Cardiac septum (tissue), 1 donor: ENCODE results near the gene NCAPG. TPM values are rescaled to one million over a fixed set of nuclear protein-coding genes. Genes with fewer than 3 reads are reported as not detected.

Experiments
- DNase-seq: peaks from one replicate; pipeline ENCODE4 v3.0.0-alpha.2; 2020; ENCODE audit warnings: low spot score
- intact Hi-C: fragments of 100-400 bp; cut with DNase I; formaldehyde crosslinking; loops from one replicate; pipeline ENCODE4 v1.14.0; 2022
- total RNA-seq: library from RNA; stranded (reverse); fragmentation: NEBNext Ultra II Directional; extraction: Animal tissue kit (Norgen Biotek cat#: 25700); gene quantifications from one replicate; pipeline ENCODE4 v1.2.1, GENCODE V29; 2021
- donor health status: DM: no; HTN: no; CAD: no.

NCAPG gene
- total RNA-seq, 1 donor from 2014 or later: 0.24 TPM

GRCh38 chr4:17866810-17867209 lies 56.0 kb downstream of the NCAPG start:
- intact Hi-C loops: no loop called here
- DNase-seq: no peak

DNA sequence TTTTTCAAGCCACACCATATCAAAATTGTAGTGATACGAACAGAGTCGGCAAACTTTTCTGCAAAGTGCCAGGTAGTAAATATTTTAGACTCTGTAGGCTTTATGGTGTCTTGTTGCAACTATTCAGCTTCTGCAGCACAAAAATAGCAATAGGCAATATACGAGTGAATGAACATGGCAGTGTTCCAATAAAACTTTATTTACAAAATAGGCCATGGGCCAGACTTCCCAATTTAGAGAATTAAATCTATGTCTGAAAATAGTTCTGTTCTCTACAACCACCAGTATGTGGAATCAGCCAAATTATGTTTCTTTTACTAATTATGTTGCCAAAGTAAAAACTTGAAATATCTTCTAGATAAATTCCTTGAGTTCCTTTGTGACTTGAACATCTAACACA lies 56.5 kb downstream of the NCAPG start:
- intact Hi-C loops: no loop called here
- DNase-seq: no peak

GRCh38 chr4:17869327-17869726 lies 58.5 kb downstream of the NCAPG start:
- no peak for DNase-seq
- intact Hi-C loops: no loop called here

DNA sequence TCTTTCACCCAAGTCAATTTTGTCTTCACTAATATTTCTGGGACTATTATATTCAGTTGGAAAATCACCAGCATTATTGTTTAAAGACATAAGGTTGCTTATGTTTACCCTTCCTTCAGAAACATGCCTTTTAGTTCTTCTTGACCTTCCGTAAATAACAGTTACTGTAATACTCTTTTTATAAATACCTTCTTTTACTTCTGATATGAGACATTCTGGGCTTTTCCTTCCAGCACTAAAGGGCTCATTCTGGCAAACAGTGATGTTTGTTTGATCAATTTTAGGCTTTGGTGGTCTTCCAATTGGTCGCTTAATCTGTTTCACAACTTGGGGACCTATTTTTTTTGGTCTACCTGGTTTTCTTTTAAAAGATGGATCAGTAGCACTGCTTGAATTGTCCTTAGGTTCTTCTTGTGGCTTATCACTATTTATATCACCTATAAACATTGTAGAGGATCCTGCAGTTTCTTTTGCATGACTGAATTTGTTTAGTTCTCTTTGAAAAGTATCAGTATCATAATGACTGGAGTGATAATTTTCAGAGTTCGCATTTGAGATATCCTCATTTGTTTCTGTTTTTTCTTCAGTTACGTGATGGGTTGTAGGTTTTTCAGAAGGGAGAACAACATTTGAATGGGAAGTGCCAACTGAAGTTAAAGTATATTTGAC lies 64.8 kb downstream of the NCAPG start:
- intact Hi-C loops: no loop called here

DNA sequence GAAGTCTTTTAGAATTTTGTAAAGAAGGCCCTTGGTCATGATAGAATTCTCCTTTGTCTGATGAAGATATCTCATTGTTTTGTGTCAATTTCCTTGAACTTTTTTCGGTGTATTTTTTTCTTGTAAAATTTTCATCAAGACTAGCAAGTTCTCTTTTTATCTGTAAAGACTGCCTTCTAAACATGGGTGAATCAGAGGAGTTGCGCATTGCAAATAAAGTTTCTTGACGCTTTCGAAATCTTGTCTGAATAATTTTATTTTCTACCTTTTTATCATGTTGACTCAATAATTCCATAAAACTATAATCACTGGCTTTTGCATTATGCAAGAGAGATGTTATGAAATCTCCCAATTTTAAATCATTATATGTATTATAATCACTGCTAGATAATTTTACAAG lies 66.2 kb downstream of the NCAPG start:
- no peak for DNase-seq
- intact Hi-C loops: no loop called here

More for the DNA sequence above, 64.8 kb downstream of the NCAPG start:
- no peak for DNase-seq

- DNase-seq: no peak
- intact Hi-C loops: no loop called here
These were observed 66.9 kb downstream of the NCAPG start for GRCh38 chr4:17877661-17878060.

DNA sequence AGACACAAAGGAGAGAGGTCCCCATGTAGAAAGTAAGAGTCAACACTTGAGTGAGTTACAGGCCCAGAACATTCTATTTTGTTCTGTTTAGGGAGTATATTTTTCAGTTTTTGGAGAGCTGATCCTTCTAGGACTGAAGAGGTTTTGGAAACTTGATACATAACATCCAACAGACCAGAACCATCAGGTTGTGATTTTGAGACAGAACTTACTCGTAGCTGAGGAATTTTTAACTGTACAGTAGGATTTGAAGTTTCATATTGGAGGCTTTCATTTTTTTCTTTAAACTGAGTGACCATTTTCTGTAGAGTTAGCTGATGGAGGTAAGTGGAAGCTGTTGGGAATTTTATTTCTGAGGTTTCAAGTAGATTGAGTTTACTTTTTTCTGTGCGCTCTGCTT lies 73.3 kb downstream of the NCAPG start:
- intact Hi-C loops: no loop called here
- no peak for DNase-seq

DNA sequence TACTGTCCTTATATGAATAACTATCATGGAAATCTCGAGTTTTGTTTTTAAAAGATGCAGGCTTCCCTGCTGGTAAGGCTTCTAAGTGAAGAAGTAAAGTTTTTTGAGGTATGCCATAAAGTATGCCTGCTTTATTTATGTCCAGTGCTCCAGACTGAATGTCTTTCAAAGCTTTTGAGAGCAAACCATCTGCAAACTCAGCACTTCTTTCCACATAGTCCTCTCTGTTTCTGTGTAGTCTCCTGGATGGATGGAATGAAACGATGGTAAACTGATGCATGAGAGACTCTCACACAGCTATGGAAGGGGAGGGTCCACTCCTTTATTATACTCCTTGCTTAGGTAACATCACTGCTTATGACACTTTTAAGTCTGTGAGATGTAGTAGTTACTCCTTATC lies 73.7 kb downstream of the NCAPG start:
- no peak for DNase-seq
- intact Hi-C loops: no loop called here

- intact Hi-C loops: no loop called here
These were observed 78.9 kb downstream of the NCAPG start for GRCh38 chr4:17889692-17890091.

GRCh38 chr4:17894421-17894820 lies 83.6 kb downstream of the NCAPG start:
- no peak for DNase-seq
- intact Hi-C loops: no loop called here

More at GRCh38 chr4:17889692-17890091, 78.9 kb downstream of the NCAPG start:
- DNase-seq: no peak

Other genes with a start within 250 kb of the NCAPG start
- 58.9 TPM for gene LAP3, start 233.8 kb upstream of the NCAPG start, total RNA-seq
- gene MED28, start 196.3 kb upstream of the NCAPG start, total RNA-seq: 21.7 TPM
- 0.03 TPM for gene FAM184B, start 29.4 kb upstream of the NCAPG start, total RNA-seq
- 17.9 TPM for gene DCAF16, start 222 bp upstream of the NCAPG start, total RNA-seq
- gene LCORL, start 210.8 kb downstream of the NCAPG start, total RNA-seq: 5.5 TPM